Prostate gland (tissue), 2 donors: ENCODE data around the gene WFDC9.
"Not testable (repeated sequence)": the region's sequence is repeated elsewhere in the genome, so short reads cannot be mapped to it uniquely, and the experiment has no call there.

Experiments used
- POLR2AphosphoS5 ChIP-seq: sonication (generic); formaldehyde crosslinking; IDR thresholded peaks from one replicate; pipeline ENCODE4 v1.6.1; 2017; ENCODE audit warnings: antibody characterized with exemption
- TF ChIP-seq, protein P1 (sequence below), 4 experiments: fragments of 200-600 bp in 2 of 4; fragments of 450-650 bp in 2 of 4; sonication (generic) in 2 of 4; IDR thresholded peaks; 1 replicate in 3 of 4; 2 replicates in 1 of 4; pipeline ENCODE4 v1.5.1; 2016 to 2019; ENCODE audit warnings: antibody characterized with exemption in 4 of 4, mild to moderate bottlenecking in 2 of 4, moderate library complexity in 2 of 4

DNA sequence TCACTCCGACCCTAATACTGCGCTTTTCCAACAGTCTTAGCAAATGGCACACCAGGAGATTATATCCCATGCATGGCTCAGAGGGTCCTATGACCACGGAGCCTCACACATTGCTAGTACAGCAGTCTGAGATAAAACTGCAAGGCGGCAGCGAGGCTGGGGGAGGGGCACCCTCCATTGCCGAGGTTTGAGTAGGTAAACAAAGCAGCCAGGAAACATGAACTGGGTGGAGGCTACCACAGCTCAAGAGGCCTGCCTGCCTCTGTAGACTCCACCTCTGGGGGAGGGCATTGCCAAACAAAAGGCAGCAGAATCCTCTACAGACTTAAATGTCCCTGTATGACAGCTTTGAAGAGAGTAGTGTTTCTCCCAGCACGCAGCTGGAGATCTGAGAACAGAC lies 20.6 kb upstream of the WFDC9 start:
- not testable (repeated sequence) for TF ChIP-seq POLR2AphosphoS5
- TF ChIP-seq, protein P1, sequence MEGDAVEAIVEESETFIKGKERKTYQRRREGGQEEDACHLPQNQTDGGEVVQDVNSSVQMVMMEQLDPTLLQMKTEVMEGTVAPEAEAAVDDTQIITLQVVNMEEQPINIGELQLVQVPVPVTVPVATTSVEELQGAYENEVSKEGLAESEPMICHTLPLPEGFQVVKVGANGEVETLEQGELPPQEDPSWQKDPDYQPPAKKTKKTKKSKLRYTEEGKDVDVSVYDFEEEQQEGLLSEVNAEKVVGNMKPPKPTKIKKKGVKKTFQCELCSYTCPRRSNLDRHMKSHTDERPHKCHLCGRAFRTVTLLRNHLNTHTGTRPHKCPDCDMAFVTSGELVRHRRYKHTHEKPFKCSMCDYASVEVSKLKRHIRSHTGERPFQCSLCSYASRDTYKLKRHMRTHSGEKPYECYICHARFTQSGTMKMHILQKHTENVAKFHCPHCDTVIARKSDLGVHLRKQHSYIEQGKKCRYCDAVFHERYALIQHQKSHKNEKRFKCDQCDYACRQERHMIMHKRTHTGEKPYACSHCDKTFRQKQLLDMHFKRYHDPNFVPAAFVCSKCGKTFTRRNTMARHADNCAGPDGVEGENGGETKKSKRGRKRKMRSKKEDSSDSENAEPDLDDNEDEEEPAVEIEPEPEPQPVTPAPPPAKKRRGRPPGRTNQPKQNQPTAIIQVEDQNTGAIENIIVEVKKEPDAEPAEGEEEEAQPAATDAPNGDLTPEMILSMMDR (IDR thresholded peaks at IDR 0.05), result not testable (repeated sequence)
